ENCODE results near the gene GGTLC1.

The GGTLC1 gene

GRCh38 chr20:23966298-23966697, 22.3 kb downstream of the GGTLC1 start:
- no peak for DNase-seq (ENCODE audit: low spot score)

GRCh38 chr20:23963941-23964340, 24.6 kb downstream of the GGTLC1 start:
- DNase-seq (ENCODE audit: low spot score) = no peak

GRCh38 chr20:23962272-23962671, 26.3 kb downstream of the GGTLC1 start:
- DNase-seq (ENCODE audit: low spot score) = no peak

GRCh38 chr20:23959054-23959453, 29.5 kb downstream of the GGTLC1 start:
- DNase-seq (ENCODE audit: low spot score) = no peak

- no peak for DNase-seq (ENCODE audit: low spot score)
These were observed 32.7 kb downstream of the GGTLC1 start for GRCh38 chr20:23955896-23956295.

- DNase-seq (ENCODE audit: low spot score) = no peak
These were observed 34.4 kb downstream of the GGTLC1 start for GRCh38 chr20:23954008-23954745.

- no peak for DNase-seq (ENCODE audit: low spot score)
These were observed 42.4 kb downstream of the GGTLC1 start for GRCh38 chr20:23946206-23946605.

- DNase-seq (ENCODE audit: low spot score) = no peak
These were observed 45.3 kb downstream of the GGTLC1 start for GRCh38 chr20:23943304-23943703.

- no peak for DNase-seq (ENCODE audit: low spot score)
These were observed 48.9 kb downstream of the GGTLC1 start for GRCh38 chr20:23939641-23940040.

- no peak for DNase-seq (ENCODE audit: low spot score)
These were observed 49.5 kb downstream of the GGTLC1 start for GRCh38 chr20:23939063-23939462.

- DNase-seq (ENCODE audit: low spot score) = no peak
These were observed 50.5 kb downstream of the GGTLC1 start for GRCh38 chr20:23938118-23938438.

GRCh38 chr20:23937303-23938117, 51.1 kb downstream of the GGTLC1 start:
- peak; percentile 74 for DNase-seq (ENCODE audit: low spot score)

All from cerebellar cortex (tissue), 1 donor.